A673 (cell line): ENCODE results near the gene ADSL.

Experiments
- EZH2 ChIP-seq: fragments of 200-600 bp; sonication (generic); IDR thresholded peaks from 2 replicates; pipeline ENCODE4 v1.6.1; 2017; ENCODE audit warnings: borderline replicate concordance, low read depth, mild to moderate bottlenecking, mixed read lengths, antibody characterized with exemption, low read length; ENCODE audit not compliant: poor library complexity, severe bottlenecking
- TF ChIP-seq, protein P1 (sequence below): fragments of 300-800, 200-600 bp; sonication (generic); conservative IDR thresholded peaks from 2 replicates; pipeline ENCODE4 v1.5.1; 2017; ENCODE audit warnings: low read depth, mild to moderate bottlenecking, antibody characterized with exemption, low read length, moderate library complexity, mixed read lengths

GRCh38 chr22:40411506-40411861, 65.2 kb downstream of the ADSL start:
- TF ChIP-seq, protein P1, sequence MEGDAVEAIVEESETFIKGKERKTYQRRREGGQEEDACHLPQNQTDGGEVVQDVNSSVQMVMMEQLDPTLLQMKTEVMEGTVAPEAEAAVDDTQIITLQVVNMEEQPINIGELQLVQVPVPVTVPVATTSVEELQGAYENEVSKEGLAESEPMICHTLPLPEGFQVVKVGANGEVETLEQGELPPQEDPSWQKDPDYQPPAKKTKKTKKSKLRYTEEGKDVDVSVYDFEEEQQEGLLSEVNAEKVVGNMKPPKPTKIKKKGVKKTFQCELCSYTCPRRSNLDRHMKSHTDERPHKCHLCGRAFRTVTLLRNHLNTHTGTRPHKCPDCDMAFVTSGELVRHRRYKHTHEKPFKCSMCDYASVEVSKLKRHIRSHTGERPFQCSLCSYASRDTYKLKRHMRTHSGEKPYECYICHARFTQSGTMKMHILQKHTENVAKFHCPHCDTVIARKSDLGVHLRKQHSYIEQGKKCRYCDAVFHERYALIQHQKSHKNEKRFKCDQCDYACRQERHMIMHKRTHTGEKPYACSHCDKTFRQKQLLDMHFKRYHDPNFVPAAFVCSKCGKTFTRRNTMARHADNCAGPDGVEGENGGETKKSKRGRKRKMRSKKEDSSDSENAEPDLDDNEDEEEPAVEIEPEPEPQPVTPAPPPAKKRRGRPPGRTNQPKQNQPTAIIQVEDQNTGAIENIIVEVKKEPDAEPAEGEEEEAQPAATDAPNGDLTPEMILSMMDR = no peak
- TF ChIP-seq EZH2 = no peak
